ENCODE measurements around the gene CASTOR1.

The CASTOR1 gene

DNA sequence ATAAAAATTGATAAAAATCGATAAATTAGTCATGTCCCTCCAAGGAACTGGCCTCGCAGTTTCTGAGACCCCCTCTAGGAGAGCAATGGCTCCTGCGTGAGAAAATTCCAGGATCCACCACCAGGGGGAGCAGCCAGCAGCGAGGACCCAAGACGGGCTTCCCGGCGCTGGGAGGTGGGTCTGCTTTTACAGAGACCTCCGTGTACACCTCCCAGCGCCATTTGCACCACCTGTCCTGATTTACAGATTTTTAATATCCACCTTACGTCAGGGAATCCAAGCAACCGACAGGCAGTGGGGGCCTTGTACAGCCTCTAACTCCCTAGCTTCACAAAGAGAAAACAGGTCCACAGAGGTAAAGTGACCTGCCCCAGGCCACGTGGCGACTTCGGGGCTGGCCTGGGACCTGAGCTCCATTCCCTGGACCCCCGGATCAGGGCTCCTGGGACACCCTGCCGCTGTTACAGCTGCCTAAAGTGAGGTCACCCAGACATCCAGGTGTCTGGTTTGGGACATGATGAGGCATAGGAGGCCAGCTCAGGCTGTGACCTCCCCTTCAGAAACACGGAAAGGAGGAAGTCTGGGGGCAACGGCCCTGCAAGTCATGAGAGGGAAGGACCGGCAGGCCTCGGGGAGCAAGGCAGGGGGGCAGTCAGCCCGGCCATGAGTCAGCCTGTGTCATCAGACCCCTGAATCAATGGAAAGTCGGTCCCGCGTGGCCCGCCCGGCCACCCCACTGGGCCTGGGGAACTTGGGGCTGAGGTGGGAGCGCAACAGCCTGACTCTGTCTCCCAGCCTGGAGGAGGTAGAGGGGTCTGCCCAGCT is 26.2 kb downstream of the CASTOR1 start:
- DNase-seq, result peak; percentile 65

DNA sequence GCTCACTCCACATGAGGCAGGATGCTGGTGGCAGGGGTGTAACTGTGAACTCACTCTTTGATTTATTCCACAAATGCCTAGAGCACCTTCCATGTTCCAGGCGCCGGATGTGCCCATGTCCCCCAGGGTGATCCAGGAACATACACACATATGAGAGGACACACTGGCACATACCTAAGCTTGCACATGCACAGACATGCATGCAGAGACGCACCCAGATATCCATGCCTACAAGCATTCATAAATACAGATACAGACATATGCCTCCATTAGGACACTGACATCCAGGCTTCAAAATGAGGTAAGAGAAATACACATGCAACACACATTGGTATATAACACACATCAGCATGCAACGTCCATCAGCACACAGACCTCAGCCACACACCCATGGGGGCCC is 27.2 kb downstream of the CASTOR1 start:
- DNase-seq, result no peak

DNA sequence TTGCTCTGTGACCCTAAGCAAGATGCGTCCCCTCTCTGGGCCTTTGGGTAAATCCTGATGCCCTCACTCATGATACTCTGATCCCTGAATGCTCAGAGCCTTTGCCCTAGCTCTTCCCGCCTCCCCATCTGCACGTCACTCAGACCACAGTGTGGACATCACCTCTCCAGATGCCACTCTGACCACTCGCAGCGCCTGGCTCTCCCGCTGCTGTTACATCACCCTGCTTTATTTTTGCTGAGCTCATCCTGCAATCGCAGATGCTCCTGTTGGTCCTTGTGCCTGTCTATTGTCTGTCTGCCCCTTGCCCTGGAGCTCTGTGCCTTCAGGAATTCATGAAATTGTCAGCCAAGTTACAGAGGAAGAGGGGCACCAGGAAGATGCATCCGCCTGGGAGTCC is 28.2 kb downstream of the CASTOR1 start:
- no peak for DNase-seq

DNA sequence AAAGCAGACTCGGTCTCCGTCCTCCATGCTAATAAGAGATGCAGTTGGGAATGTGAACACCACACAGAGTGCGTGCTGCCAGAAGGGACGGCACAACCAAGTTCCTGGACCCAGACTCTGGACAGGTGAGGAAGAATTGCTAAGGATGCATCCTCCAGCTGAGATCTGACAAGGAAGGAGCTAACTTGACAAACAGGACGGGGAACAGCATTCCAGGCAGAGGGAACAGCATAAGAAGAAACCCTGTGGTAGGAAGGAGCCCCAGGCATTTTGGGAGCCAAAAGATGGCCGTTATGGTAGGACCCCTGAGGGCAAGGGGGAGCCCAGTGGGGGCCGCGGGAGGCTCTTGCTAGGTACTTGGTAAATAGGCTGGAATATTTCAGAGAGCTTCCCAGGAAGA is 28.6 kb downstream of the CASTOR1 start:
- DNase-seq, result no peak

DNA sequence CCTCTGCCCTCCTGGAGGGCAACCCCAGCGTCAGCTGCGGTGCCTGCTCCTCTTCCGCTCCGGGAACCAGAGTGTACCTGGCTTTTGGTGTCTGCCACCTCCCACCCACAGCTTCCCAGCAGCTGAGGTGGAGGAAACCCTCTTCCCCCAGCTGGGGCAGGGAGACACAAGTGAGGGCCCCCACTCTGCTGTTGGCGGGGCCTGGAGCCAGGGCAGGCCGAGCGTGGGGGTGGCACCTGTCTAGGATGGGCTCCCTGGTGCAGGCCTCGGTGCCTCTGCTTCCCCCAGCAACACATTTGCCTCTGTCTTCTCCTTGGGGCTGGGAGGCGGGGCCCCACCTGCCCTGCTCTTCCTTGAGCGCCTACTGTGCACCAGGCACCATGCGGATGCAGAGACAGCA is 29.0 kb downstream of the CASTOR1 start:
- no peak for DNase-seq

DNA sequence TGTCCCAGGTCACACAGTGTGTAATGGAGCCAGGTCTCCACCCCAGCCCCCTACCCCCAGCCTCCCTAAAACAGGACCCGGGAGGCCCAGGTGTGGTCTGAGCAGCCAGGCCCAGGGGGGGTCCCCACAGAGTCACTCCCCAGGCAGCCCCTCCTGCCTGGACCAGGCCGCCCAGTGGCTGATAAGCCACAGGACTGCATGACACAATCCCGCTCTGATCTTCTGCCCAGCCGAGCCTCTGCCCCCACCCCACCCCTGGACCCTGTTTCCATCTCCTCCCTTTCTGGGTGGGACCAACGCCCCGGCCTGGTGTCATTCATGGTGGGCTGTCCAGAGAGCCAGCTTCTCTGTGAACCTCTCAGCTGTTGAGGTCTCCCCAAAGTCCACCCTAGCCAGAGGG is 35.0 kb downstream of the CASTOR1 start:
- DNase-seq, result no peak

DNA sequence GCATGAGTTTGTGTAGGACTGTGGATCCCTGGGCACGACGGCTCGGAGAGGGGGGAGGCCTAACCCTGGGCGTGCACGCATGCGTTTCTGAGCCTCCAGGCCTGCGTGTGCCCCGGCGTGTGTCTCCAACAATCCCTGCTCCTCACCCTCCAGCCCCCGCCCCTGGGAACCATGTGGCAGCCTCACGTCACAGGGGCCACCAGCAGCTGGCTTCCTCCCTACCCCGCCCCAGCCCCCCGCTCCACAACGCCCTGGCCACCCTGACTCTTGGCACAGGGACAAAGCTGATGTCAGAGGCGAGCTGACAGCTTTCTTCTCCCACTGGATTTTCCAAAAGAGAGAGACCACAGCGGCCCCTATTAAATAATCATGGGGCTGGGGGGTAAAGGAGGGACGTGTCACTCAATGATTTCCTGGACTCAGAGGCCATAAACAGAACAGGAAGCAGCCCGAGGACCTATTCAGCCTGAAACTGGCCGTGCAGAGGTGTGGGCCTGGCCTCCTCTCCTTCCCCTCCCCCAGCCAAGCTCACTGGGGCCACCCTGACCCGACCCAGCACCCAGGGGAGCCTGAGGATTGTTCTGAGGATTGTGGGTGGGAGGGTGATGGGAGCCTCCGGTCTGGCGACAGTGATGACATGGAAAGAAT is 36.0 kb downstream of the CASTOR1 start:
- DNase-seq, result no peak

DNA sequence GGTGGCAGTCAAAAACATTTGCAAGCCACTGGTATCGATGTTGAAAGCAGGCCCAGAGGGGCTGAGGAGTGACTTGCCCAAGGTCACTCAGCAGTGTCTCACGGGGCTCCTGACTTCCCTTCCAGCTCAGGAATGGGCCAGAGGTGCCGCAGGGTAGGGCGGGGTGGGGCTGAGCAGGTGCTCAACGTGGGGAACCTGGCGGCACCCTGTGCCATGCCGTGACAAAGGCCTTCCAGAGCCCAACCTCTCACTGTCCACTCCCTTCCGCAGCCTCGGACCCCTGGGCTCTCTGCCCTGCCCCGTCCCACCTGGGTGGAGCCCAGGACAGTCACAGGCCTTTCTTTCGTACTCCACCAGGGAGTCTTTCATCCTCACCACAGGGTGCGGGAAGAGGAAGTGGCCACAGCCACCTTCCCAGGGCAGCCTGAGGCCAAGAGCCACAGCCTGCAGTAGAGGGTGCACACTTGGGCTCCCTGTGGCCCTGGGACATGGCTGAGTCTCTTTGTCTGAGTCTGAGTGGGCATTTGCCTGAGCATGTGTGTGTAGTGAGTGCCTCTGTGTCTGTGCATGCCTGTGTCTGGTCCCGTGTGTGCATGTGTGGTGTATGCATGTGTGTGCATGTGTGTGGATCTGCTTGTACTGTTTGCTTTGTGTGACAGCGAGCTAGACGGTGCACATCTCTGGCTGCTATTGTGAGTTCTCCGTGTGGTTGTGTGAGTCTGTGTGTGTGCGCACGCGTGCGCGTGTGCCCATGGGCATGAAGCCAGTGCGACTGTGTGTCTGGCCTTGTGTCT is 36.7 kb downstream of the CASTOR1 start:
- DNase-seq, result no peak

DNA sequence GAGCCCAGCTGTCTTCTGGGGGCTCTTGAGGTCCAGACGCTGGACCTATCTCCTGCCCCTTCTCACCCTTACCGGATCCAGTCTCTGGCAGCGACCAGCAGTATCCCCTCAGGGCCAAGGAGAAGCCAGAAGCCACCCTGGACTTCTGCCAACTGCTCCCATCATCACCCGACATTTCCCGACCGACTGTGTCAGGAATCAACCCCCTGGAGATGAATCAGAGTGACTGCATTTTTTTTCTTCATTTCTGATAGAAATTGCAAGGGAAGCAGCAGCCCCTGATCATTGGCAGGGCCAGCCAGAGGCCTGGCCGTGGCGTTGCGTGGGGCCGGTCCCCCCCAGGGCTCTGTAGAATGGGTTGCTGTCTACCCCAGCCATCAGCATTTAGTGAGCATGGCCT is 37.6 kb downstream of the CASTOR1 start:
- DNase-seq, result no peak

DNA sequence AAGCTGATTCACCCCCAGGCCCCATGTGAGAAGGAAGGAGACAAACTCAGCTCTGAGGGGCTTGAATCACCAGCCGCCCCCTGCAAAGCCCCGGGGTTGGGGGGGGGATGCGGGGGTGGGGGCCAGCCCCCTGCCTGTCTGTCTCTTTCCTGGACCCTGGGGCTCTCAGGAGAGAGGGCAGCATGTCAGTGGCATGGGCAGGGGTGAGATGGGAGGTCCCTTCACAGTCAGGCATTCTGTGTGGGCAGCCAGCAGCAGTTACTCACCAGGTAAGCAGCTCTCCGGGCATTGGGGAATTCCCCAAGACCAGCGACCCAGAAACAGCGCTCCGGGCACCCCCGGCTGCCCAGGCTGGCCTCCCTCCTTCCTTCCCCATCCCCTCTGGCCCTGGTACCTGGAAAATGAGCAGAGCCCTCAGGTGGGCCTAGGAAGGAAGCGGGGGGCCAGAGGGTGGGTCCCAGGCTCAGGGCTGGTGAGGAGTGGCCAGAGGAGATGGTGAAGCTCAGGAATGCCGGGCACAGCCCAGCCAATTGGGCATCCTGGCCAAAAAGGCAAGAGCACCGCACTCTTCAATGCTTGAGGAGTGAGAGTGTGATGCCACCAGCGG is 38.5 kb downstream of the CASTOR1 start:
- no peak for DNase-seq

DNA sequence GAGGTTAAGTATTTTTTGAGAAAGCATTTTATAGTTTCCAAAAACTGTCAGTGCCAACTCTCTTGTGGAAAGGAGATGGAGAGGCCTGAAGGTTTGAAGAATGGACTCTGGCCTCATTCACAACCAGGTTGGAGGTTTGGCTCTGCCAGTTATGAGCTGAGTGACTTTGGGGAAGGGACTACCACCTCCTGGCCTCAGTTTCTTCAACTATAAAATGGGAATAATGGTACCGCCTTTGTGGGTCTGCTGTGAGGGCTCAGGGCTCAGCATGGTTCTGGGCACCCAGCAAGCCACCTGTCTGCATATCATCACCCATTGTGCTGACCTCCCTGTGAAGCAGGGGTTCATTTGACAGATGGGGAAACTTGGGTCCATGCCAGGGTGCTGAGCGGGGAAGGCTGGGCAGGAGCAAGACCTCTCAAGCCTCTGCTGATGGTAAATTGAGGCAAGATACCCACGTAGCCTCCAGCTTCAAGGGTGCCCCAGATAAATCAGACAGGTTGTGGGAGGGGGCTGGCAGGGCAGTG is 39.2 kb downstream of the CASTOR1 start:
- no peak for DNase-seq

DNA sequence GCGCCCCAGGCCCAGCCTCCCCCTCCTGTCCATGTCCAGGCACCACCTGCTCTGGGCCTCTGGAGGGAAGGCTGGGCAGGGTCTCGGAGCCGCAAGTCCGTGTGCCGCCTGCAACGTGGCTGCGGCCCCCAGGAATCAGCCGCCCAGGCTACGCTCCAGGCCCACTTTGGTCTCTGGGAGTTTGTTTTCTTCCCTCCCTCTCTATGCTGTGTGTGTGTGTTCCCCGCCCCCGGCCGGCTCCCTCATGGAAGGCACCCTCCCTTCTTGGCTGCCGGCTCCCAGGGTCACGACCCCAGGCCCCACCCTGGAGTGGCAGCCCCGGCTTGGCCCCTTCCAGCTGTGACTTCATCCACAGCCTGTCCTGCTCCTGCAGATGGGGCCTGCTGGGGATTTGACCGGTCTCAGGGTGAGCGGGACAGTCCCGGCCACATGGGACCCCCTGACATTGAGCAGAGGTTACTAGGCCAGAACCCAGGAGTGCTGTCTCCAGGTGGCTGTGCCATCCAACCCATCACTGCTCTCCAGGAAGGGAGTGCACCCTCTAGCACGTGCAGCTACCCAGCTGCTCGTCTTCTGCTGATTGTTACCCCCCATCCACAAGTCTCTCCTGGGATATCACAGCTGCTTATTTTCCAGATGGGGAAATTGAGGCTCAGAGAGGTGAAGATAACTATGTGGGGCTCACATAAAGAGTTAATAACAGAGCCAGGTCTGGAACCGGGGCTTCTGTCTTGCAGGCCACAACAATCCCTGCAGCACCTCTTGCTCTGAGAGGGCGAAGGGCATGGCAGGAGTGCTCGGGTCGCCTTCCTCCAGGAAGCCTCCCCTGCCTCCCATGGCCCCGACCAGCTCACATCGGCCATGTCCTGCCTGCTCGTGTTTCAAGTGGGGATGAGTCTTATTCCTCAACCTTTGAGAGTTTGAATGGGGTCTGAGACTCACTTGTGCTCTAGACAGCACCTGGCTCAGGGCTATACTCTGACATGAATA is 40.0 kb downstream of the CASTOR1 start:
- no peak for DNase-seq

DNA sequence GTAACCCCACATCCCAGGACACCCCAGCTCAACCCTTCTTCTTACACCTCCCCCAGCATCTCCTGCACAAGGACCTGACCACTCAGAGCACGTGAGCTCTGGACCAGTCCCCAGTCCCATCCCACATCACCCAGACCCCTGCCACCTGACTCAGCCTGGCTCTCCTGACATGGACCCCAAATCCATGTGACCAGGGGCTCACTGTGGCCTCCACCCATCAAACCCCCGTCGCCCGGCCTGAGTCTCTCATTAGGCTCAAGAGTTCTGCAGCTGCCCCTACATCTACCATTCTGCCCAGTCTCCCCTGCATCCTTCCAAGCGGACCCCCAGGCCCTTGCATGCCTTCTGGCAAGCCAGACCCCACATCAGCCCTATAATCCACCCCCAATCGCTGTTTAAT is 40.8 kb downstream of the CASTOR1 start:
- no peak for DNase-seq

DNA sequence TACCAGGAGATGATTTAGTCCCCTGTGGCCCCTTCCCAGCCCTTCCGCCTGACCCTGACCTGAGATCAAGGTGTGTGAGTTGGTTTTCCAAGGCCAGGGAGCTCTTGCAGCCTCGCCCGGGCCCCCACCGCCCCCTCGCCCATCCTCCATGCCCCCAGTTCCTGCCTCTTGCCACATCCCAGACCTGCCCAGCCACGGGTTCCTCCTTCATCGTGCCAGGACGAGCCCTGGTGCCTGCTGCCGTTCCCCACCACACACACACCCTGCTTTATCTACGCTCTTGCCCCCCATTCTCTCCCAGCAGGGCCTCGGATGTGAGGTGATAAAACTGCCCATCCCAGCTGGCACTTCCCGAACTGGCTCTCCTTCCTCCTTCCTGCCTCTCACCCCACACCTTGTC is 41.3 kb downstream of the CASTOR1 start:
- DNase-seq, result no peak

DNA sequence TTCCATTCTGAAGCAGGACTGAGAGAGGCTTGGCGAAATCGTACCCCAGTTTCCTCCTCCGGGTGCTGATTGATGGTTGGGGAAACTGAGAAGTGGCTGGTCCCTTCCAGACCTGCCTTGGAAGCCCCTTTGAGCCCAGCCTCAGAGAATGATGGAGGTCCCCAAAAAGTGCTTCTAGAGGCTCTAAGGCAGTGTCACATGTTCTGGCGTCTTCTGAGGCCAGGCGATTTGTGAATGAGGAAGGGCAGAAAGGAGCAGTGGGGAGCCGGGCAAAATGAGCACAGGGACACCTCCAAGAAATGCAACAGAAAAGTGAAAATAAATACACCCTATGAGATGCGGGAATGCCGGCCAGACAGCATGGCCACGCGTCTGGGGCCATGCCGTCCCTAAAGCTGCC is 41.7 kb downstream of the CASTOR1 start:
- DNase-seq, result no peak

DNA sequence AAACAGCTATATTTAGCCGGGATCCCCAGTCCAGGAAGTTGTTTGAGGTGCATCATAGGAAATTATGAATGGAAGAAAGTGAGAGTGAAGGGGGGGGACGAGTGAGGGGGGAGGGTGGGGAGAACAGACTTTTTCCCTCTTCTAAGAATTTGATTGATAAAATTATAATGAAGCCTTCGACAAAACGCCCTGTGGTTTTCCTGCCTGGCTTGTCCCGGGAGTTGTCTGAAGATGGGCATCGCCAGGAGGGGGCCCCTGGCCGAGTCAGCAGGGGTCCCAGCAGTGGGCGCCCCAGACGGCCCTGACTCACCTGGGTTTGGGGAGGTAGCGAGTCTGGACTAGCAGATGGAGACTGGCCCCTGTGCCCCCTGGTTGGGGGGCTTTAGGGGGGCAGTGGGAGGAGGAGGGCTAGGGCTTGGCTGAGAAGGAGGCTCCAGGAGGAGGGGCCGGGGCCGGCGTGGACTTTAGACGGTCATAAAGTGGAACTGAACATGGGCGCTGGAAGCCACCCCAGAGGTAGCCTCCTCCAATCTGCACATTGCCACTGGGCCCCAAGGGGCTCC is 42.4 kb downstream of the CASTOR1 start:
- no peak for DNase-seq

DNA sequence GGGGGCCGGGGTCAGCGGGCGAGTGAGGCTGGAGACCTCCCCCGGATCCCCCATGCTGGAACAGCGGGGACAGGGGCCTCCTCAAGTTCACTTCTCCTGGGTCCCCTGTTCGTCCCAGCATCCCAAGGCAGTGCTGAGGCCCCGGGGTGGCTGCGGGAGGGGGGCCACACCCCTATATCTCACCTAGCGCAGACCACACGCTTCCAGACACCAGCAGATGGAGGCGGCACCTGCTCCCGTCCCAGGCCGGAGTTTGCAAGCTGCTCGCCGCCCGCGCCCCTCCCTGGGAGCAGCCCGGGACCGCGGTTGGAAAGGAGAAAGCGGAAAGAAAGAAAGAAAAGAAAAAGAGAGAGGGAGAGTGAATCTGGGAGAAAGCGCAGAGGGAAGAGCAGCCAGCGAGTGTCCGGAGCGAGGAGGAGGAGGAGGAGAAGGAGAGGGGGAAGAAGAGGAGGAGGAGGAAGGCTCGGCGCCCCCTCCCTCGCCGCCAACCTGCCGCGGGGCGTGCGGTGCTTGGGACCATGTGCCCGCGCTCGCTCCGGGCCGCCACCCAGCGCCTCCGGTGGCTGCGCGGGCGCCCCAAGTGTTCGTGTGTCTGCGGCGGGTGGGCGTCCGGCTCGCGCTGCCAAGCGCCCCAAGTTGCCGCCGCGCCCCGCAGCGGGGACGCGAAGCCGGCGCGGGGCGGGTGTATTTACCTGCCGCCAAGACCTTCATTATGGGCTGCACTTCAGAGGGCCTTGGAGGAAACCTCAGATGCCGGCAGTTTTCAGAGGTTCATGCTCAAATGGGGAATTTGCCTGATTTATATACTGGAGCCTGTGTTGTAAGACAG is 43.1 kb downstream of the CASTOR1 start, which contains the start of gene LIF:
Gene LIF (minus strand): TSS at position 775 of the 829 bp plus-strand sequence. CDS start 64 bp downstream, at position 711.
- peak; percentile 48 for DNase-seq

DNA sequence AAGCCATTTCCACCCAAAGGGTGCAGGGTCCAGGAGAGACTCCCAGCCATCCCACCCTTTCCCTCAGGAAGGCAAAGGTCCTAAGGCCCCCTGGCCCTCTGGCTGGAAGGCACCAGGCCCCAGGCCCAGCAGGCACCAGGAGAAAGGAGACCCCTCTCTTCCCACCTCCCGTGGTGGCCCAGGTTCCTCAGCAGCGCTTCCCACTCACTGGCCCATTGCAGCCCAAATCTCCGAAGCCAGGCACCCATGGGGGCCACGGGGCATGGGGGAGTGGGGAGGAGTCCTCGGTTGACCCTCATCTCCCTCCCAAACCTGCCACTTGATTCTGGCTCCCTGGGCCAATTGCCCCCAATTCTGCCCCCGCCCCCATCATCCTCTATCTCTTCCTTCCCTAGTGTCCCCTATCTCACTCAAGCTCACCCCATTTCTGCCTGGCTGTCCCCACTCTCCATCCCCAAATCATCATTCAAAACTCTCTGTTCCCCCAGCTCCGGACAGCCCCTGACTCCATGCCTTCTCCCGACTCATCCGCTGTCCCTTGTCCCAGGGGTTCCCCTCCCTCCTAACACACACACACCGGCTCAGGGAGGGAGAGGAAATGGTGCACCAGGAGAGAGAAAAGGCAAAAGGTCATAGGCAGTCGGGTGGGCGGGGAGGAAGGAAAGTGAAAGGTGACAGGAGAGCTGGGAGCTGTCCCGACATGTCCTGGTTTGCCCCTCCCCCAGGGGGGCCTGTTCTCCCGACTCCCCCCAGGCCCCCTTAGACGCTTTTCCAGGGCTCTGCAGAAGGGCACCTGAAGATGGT is 43.9 kb downstream of the CASTOR1 start:
- no peak for DNase-seq

DNA sequence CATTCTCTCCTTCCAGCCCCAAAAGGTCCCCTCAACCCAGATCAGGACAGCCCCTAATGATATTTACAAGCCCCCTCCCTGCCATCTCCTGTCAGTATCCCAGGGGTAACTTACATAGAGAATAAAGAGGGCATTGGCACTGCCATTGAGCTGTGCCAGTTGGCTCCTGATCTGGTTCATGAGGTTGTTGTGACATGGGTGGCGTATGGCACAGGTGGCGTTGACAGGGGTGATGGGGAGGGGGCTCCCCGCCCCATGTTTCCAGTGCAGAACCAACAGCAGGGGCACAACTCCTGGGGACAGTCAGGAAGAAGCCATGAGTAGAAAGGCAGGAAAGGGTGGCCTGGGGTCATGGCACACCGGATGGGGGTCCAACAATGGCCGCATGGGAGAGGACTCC is 44.7 kb downstream of the CASTOR1 start:
- DNase-seq, result no peak
